K562 (cell line): ENCODE data around the gene HUNK. TPM values are rescaled to one million over a fixed set of nuclear protein-coding genes. Genes with fewer than 3 reads are reported as not detected.

Experiments used
- ATAC-seq: fragments of 200-7000 bp; cut with Tn5 transposase; 3 replicates; pipeline ENCODE4 v1.9.1; 2020; ENCODE audit warnings: moderate library complexity
- BruUV-seq: library from RNA; stranded (reverse); fragments of 400-500 nt; replicated peaks from 2 replicates; lab custom pipeline; 2021; lab: Mats Ljungman, UMichigan
- CTCF ChIA-PET: fragments of 300-600 bp; formaldehyde crosslinking; extraction: SDS; loops from one replicate; lab custom pipeline; 2021; ENCODE audit warnings: low intra/inter-chr PET ratio; lab: Yijun Ruan, JAX
- POLR2A ChIA-PET: fragments of 300-600, 350-650 bp; sonication (Branson Sonifier 250); formaldehyde crosslinking; extraction: SDS; loops from one replicate; lab custom pipeline; 2021; ENCODE audit warnings: antibody characterized with exemption, inconsistent platforms; lab: Yijun Ruan, JAX
- DNase-seq, 4 experiments: peaks; one replicate each; pipeline versions ENCODE4 v3.0.0 to v3.0.0-alpha.2; 2011 to 2018; ENCODE audit warnings: low spot score in 3 of 4, mixed read lengths in 3 of 4; ENCODE audit errors: extremely low read depth in 1 of 4
- FAIRE-seq: peaks from 2 replicates; lab custom pipeline; 2011; peaks lifted over from hg19 to GRCh38; lab: Jason Lieb, UNC
- H2AFZ ChIP-seq: 2 replicates; pipeline ENCODE4 v1.6.0; 2011; ENCODE audit warnings: low read depth, low read length, control low read depth, inconsistent platforms
- H3K27ac ChIP-seq: fragments of 200-600 bp; 3 replicates; pipeline ENCODE4 v1.8.0; 2011; ENCODE audit warnings: low read depth, mild to moderate bottlenecking, control low read depth, inconsistent platforms, low read length, moderate library complexity, mixed read lengths; ENCODE audit errors: extremely low read depth
- H3K27me3 ChIP-seq, 2 experiments: fragments of 300-600 bp in 1 of 2; 2 replicates in 1 of 2; 3 replicates in 1 of 2; pipeline versions ENCODE4 v1.6.0 to v1.8.0; 2011; ENCODE audit warnings: inconsistent platforms in 2 of 2, low read length in 2 of 2, mild to moderate bottlenecking in 1 of 2, mixed read lengths in 1 of 2, moderate library complexity in 1 of 2; ENCODE audit not compliant: control insufficient read depth in 2 of 2, insufficient read depth in 2 of 2
- H3K36me3 ChIP-seq: fragments of 300-600 bp; 3 replicates; pipeline ENCODE4 v1.8.0; 2011; ENCODE audit warnings: mild to moderate bottlenecking, low read length, inconsistent platforms; ENCODE audit not compliant: control insufficient read depth, insufficient read depth
- H3K4me1 ChIP-seq, 2 experiments: fragments of 200-600 bp in 1 of 2; replicated peaks in 1 of 2; 2 replicates in 1 of 2; 3 replicates in 1 of 2; pipeline versions ENCODE4 v1.5.1 to v1.8.0; 2011; ENCODE audit warnings: inconsistent platforms in 2 of 2, low read length in 2 of 2, mild to moderate bottlenecking in 1 of 2, mixed read lengths in 1 of 2, moderate library complexity in 1 of 2; ENCODE audit not compliant: control insufficient read depth in 2 of 2, insufficient read depth in 2 of 2
- H3K4me2 ChIP-seq: 2 replicates; pipeline ENCODE4 v1.6.1; 2011; ENCODE audit warnings: low read length, control low read depth, inconsistent platforms, mixed read lengths; ENCODE audit not compliant: insufficient read depth
- H3K4me3 ChIP-seq: fragments of 200-600 bp; sonication (generic), shearing (Covaris generic); 2 replicates; pipeline ENCODE4 v1.5.1; 2016; ENCODE audit warnings: control low read depth, inconsistent platforms
- H3K79me2 ChIP-seq: fragments of 200-600 bp; 3 replicates; pipeline ENCODE4 v1.8.0; 2011; ENCODE audit warnings: low read length, inconsistent platforms; ENCODE audit not compliant: control insufficient read depth, insufficient read depth
- H3K9ac ChIP-seq, 2 experiments: 2 replicates each; pipeline versions ENCODE4 v1.6.0 to v1.6.1; 2011; ENCODE audit warnings: low read depth in 2 of 2, low read length in 2 of 2, control low read depth in 1 of 2, inconsistent platforms in 1 of 2, mild to moderate bottlenecking in 1 of 2, mixed read lengths in 1 of 2; ENCODE audit not compliant: insufficient read depth in 1 of 2
- H3K9me1 ChIP-seq: one replicate; pipeline ENCODE4 v1.6.0; 2011; ENCODE audit warnings: inconsistent platforms, mild to moderate bottlenecking, low read length, moderate library complexity; ENCODE audit not compliant: control insufficient read depth, insufficient read depth
- H3K9me3 ChIP-seq: replicated peaks from 2 replicates; pipeline ENCODE4 v1.5.1; 2011; ENCODE audit warnings: low read depth, low read length, inconsistent platforms; ENCODE audit not compliant: control insufficient read depth, insufficient read depth
- H4K20me1 ChIP-seq: replicated peaks from 2 replicates; pipeline ENCODE4 v1.6.1; 2011; ENCODE audit warnings: low read length, inconsistent platforms, mixed read lengths; ENCODE audit not compliant: control insufficient read depth, insufficient read depth
- BRD4 ChIP-seq: fragments of 200-600 bp; sonication (generic); IDR thresholded peaks from 2 replicates; pipeline ENCODE4 v1.6.1; 2017; ENCODE audit warnings: inconsistent platforms
- CEBPZ ChIP-seq: fragments of 150-350 bp; IDR thresholded peaks from 2 replicates; pipeline ENCODE4 v1.6.1; 2014; ENCODE audit warnings: low read depth, mild to moderate bottlenecking, low read length, borderline replicate concordance
- EGR1 ChIP-seq: fragments of 450-650 bp; conservative IDR thresholded peaks from 2 replicates; pipeline ENCODE4 v1.6.1; 2017; ENCODE audit warnings: mild to moderate bottlenecking
- RBM15 ChIP-seq: fragments of 200-400 bp; formaldehyde crosslinking; IDR thresholded peaks from 2 replicates; pipeline ENCODE4 v1.6.1; 2018; ENCODE audit warnings: mild to moderate bottlenecking, low read length, moderate library complexity; ENCODE audit not compliant: insufficient read depth
- SMAD3 ChIP-seq: fragments of 450-650 bp; formaldehyde crosslinking; conservative IDR thresholded peaks from 2 replicates; pipeline ENCODE4 v1.4.0; 2020; ENCODE audit warnings: mild to moderate bottlenecking
- TARDBP ChIP-seq: fragments of 450-650 bp; IDR thresholded peaks from 2 replicates; pipeline ENCODE4 v1.6.1; 2016
- ZNF133 ChIP-seq: fragments of 250-450 bp; sonication (Bioruptor Pico); IDR thresholded peaks from 2 replicates; pipeline ENCODE4 v1.4.0; 2020; ENCODE audit warnings: mild to moderate bottlenecking
- ZNF57 ChIP-seq: fragments of 450-650 bp; formaldehyde crosslinking; IDR thresholded peaks from 2 replicates; pipeline ENCODE4 v1.4.0; 2020; ENCODE audit warnings: mild to moderate bottlenecking, moderate library complexity
- ZZZ3 ChIP-seq: fragments of 450-650 bp; IDR thresholded peaks from 2 replicates; pipeline ENCODE4 v1.6.1; 2016; ENCODE audit warnings: antibody characterized with exemption, mild to moderate bottlenecking, moderate library complexity
- WGBS: fragments of 100-300 bp; shearing (Covaris generic); methylation state at CpG from one replicate; pipeline ENCODE4 v1.1.6; 2016; ENCODE audit warnings: low coverage, mixed read lengths; ENCODE audit not compliant: insufficient coverage; ENCODE audit errors: missing lambda C conversion rate; 5-methylcytosine and 5-hydroxymethylcytosine counted together
- in situ Hi-C: fragments of 300-500 bp; cut with MboI; formaldehyde crosslinking; loops from 4 replicates; pipeline ENCODE4 v1.15.0; 2018; ENCODE audit warnings: inconsistent platforms, mixed read lengths
- intact Hi-C: fragments of 100-400 bp; cut with micrococcal nuclease; formaldehyde crosslinking; loops from 2 replicates; pipeline ENCODE4 v1.14.2; 2022
- polyA plus RNA-seq, 8 experiments: library from polyadenylated mRNA; depleted of rRNA in 4 of 8; stranded (reverse) in 5 of 8; unstranded in 3 of 8; fragments of >200 nt; fragmentation: Nextera tagmentation in 2 of 8; fragmentation: Illumina TruSeq in 1 of 8; extraction: Ambion mirVana in 2 of 8; extraction: Trizol in 1 of 8; gene quantifications; 2 replicates each; pipeline versions ENCODE4 v1.2.1 to v1.2.3, GENCODE V29; 2011 to 2014; ENCODE audit warnings: inconsistent platforms in 1 of 8, missing spikeins in 1 of 8
- total RNA-seq, 7 experiments: library from RNA; depleted of rRNA in 6 of 7; stranded (reverse); fragments of >200 nt in 6 of 7; fragmentation: Illumina TruSeq in 2 of 7; extraction: Trizol in 2 of 7; gene quantifications; 2 replicates each; pipeline versions ENCODE4 v1.2.1 to v1.2.3, GENCODE V29; 2011 to 2021; ENCODE audit warnings: low replicate concordance in 1 of 7
- TF ChIP-seq, protein P1 (sequence below): sonication (generic); formaldehyde crosslinking; IDR thresholded peaks from 2 replicates; pipeline ENCODE4 v1.8.0; 2022; ENCODE audit warnings: mild to moderate bottlenecking, missing genetic modification reagents
- TF ChIP-seq, protein P2 (sequence below), 2 experiments: IDR thresholded peaks in 1 of 2; conservative IDR thresholded peaks in 1 of 2; 2 replicates each; pipeline ENCODE4 v1.6.1; 2016; ENCODE audit warnings: low read depth in 2 of 2, mild to moderate bottlenecking in 1 of 2, missing compliant biosample characterization in 1 of 2, missing genetic modification characterization in 1 of 2, moderate library complexity in 1 of 2
- TF ChIP-seq, protein P3 (sequence below): fragments of 450-650 bp; IDR thresholded peaks from 2 replicates; pipeline ENCODE4 v1.6.1; 2018; ENCODE audit warnings: mild to moderate bottlenecking, low read depth; ENCODE audit not compliant: partially characterized antibody

The HUNK gene
- total and polyA plus RNA-seq, 9 of the 15 experiments (the other 6 are each of a cell fraction or from before 2014, with no cell fraction given): not detected

DNA sequence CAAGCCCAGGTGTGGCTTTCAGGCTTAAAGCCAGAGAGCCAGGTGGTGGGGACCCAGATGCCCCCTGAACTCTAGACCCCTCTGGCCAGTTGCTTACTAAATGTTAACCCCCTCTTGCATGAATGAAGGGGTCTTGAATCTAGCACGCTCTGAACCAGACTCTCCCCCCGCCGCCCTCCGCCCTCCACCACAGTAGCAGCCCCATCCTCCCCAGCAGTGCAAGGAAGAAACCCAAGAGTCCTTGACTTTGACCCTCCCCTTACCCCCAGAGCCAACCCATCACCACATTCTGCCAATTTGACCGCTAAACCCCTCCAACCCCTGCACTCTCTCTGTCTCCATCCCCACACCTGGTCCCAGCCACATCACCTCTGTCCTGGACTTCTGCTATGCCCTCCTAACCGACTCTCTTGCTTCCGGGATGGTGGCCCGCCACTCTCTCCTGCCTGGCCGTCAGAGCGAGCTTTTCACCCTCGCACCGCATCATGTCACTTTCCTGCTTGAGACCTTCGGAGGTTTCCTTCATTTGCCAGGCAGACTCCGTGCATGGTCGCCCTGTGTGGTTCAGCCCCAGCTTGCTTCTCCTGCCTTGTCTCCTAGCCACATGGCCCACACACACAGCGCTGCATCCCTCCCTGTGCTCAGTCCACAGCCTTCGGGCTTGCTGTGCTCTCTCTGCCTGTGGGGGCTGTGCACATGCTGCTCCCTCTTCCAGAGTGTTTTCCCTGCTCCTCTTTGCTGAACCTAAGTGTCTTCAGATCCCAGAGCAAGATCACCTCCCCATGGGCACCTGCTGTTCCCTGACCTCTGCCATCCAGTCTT, 113.4 kb downstream of the HUNK start:
- H3K9ac ChIP-seq: no peak overlapping the region
- H3K4me2 ChIP-seq: no peak overlapping the region
- POLR2A ChIA-PET: interaction anchor here (0.6 to 2.0 kb wide), 2 partner anchors 10 to 22 kb away, joined by 4 to 5 read pairs; no protein-coding TSS in a partner anchor
- H3K4me3 ChIP-seq: no peak overlapping the region
- H3K79me2 ChIP-seq: no peaks in the 10 kb centered on the region
- DNase-seq (no peak), ATAC-seq (peak; percentile 57), FAIRE-seq (no peak)
- no peaks in the 10 kb centered on the region for H3K9me1 ChIP-seq
- BruUV-seq: no TSS peak
- no peak overlapping the region for H2AFZ ChIP-seq
- in situ Hi-C loops: no loop called here
- no peaks in the 10 kb centered on the region for H3K9me3 ChIP-seq
- under 1% methylated on average over 13 of the region's 17 CpGs for WGBS
- no peaks in the 10 kb centered on the region for H3K36me3 ChIP-seq
- no peaks in the 10 kb centered on the region for H4K20me1 ChIP-seq
- CTCF ChIA-PET: no interaction called here
- intact Hi-C loops: no loop called here
- no peak overlapping the region for H3K27ac ChIP-seq
- peaks cover 0 to 23% of the 10 kb centered on the region in 2 experiments; a peak in 3 of 5 replicates for H3K27me3 ChIP-seq
- H3K4me1 ChIP-seq: no peaks in the 10 kb centered on the region
- TF ChIP-seq, protein P1, sequence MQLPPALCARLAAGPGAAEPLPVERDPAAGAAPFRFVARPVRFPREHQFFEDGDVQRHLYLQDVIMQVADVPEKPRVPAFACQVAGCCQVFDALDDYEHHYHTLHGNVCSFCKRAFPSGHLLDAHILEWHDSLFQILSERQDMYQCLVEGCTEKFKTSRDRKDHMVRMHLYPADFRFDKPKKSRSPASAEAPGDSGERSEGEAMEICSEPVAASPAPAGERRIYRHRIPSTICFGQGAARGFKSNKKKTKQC (CRISPR knock-in tag): no peak
- TF ChIP-seq ZZZ3 (no peak), BRD4 (no peak), CEBPZ (no peak), TARDBP (no peak), ZNF57 (no peak), RBM15 (no peak), ZNF133 (CRISPR knock-in tag) (no peak), SMAD3 (CRISPR knock-in tag) (no peak), EGR1 (no peak)
- TF ChIP-seq, protein P2, sequence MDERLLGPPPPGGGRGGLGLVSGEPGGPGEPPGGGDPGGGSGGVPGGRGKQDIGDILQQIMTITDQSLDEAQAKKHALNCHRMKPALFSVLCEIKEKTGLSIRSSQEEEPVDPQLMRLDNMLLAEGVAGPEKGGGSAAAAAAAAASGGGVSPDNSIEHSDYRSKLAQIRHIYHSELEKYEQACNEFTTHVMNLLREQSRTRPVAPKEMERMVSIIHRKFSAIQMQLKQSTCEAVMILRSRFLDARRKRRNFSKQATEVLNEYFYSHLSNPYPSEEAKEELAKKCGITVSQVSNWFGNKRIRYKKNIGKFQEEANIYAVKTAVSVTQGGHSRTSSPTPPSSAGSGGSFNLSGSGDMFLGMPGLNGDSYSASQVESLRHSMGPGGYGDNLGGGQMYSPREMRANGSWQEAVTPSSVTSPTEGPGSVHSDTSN (CRISPR knock-in tag; IDR thresholded peaks at IDR 0.05; ENCODE audit: low read depth): no peak
- TF ChIP-seq, protein P2 (tag; conservative IDR thresholded peaks at IDR 0.05; ENCODE audit: low read depth): no peak
- TF ChIP-seq, protein P3, sequence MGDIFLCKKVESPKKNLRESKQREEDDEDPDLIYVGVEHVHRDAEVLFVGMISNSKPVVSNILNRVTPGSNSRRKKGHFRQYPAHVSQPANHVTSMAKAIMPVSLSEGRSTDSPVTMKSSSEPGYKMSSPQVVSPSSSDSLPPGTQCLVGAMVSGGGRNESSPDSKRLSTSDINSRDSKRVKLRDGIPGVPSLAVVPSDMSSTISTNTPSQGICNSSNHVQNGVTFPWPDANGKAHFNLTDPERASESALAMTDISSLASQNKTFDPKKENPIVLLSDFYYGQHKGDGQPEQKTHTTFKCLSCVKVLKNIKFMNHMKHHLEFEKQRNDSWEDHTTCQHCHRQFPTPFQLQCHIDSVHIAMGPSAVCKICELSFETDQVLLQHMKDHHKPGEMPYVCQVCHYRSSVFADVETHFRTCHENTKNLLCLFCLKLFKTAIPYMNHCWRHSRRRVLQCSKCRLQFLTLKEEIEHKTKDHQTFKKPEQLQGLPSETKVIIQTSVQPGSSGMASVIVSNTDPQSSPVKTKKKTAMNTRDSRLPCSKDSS: no peak
